Dermis blood vessel endothelial cell (primary cell): ENCODE data around the gene TMEM259. TPM values are rescaled to one million over a fixed set of nuclear protein-coding genes. Genes with fewer than 3 reads are reported as not detected.
A peak's percentile ranks its signal among the peaks of the same experiment; 100 is the strongest.

Source experiments
- DNase-seq: peaks from one replicate; pipeline ENCODE4 v3.0.0; 2010
- total RNA-seq: library from RNA; depleted of rRNA; stranded (reverse); fragments of >200 nt; gene quantifications from 2 replicates; pipeline ENCODE4 v1.2.3, GENCODE V29; 2014

Gene TMEM259
- total RNA-seq, 1 donor from 2014 or later, result 67.2 TPM

- DNase-seq, result peak; percentile 93
Measured at GRCh38 chr19:984165-984967, 36.6 kb downstream of the TMEM259 start, which contains the start of gene WDR18. Gene WDR18 (plus strand): TSS chr19:984345. CDS start chr19:984354, 9 bp downstream.

- peak; percentile 75 for DNase-seq
Measured at GRCh38 chr19:982567-983170, 38.3 kb downstream of the TMEM259 start.

DNA sequence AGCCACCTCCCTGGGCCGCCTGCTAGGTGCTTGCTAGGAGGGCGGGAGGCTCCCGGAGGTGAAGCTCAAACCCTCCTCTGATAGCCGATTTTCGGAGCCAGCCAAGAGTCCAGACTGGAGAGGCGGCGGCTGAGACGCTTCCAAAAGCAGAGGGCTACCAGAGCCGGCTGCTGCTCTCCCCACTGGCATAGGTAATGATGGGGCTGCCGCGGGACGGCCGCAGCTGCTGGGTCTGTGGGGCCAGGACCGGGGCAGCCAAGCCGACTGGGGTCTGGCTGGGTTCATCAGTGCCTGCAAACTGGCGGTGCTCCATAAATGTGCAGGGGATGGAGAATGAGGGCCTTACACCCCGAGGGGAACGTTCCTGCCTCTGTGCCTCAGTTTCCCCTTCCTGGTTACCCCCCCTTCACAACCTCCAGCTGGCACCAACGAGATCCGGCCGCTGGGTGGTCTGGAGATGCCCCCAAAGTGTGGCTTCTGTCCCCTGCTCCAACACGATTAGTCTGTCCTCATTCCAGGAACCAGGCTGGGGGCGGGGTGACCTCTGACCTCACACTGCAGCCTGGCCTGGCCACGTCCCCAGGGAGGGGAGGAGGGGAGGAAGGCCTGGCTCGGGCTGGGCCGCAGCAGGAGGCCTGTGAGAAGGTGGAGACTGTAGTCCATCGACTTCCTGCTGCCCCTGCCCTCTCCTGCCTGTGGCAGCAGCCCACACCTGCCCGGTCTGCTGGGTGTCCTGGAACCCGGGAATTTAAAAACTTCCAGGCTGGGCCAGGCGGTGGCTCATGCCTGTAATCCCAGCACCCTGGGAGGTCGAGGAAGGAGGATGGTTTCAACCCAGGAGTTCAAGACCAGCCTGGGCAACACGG, 40.6 kb downstream of the TMEM259 start:
- no peak for DNase-seq

- no peak for DNase-seq
Measured at GRCh38 chr19:979318-979741, 41.6 kb downstream of the TMEM259 start.

GRCh38 chr19:977058-977464, 43.9 kb downstream of the TMEM259 start:
- DNase-seq, result no peak

- no peak for DNase-seq
Measured at GRCh38 chr19:976476-976875, 44.4 kb downstream of the TMEM259 start.

DNA sequence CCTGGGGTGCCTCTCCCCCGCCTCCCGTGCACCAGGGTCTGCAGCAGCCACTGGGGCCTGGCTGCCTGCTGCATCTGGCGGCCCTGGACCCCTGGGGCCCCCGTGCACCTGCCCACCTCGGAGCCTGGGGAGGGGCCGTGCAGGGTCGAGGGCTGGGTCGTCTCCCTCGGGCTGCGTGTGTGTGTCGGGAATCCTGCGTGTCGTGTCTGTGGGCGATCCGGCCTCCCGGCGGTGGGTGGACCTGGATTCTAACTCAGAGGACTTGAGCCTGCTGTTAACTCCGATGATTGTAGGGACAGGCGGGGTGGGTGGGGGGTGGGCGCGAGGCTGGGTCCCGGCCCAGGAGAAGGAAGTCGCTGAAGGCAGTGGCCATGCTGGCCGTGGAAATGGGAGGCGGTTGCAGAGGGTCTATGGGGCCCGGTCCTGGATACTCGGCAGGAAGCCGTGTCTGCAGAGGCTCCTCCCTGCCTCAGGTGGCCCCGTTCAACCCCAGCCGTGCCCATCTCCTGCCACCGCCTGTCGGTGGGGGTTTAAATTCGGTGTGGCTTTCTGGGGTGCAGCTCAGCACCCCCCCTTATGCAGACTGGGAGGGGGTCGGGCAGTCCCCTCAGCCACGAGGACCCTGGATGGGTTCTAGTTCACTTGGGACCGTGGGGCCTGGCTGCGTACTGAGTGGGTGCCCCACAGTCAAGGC, 46.2 kb downstream of the TMEM259 start:
- no peak for DNase-seq

- DNase-seq, result no peak
Measured at GRCh38 chr19:973726-974563, 47.0 kb downstream of the TMEM259 start.

DNA sequence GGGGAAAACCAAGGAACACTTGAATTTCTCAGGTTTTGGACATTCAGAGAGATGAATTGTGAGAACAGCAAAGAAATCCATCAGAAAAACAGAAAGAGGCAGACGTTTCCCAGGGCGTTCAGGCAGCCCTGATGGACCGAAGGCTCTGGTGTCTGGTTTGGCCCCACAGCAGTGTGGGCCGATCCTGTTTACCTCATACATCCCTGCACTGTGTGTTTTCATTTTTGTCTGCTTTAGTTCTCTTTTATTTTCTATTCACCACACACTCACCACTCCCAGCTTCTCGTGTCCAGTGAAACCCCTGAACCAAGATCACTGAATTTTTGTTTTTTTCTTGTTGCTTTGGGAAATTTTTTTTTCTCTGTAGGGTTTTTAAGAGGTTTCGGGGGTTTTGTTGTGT, 48.6 kb downstream of the TMEM259 start:
- no peak for DNase-seq

DNA sequence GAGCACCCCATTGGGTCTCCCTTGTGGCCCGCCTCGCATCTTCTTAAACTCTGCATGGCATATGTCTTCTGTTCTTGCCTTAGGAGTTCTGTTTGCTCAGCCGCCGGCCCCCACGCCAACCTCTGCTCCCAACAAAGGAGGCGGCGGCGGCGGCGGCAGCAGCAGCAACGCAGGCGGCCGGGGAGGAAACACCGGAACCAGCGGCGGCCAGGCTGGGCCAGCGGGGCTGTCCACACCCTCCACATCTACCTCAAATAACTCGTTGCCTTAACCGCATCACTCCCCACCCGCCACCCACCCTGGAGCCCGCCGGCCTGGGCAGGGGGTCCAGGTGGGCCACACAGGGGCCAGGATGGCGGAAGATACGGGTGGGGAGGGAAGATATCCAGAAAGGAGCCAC, 49.1 kb downstream of the TMEM259 start:
- no peak for DNase-seq

GRCh38 chr19:970695-971094, 50.2 kb downstream of the TMEM259 start:
- DNase-seq, result peak; percentile 21

DNA sequence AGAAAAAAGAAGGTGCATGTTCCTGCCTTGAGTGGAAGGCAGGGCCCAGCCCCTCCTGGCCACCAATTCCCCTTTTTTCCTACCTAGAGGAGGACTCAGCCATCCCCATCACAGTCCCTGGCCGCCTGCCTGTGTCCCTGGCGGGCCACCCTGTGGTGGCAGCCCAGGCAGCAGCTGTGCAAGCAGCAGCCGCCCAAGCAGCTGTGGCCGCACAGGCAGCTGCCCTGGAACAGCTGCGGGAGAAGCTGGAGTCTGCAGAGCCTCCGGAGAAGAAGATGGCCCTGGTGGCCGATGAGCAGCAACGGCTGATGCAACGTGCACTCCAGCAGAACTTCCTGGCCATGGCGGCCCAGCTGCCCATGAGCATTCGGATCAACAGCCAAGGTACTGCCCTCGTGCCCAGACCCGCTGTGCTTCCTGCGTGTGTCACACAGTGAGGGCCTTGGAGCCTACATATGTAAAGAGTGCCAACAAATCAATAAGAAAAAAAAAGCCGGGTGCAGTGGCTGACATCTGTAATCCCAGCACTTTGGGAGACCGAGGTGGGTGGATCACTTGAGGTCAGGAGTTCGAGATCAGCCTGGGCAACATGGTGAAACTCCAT, 54.3 kb downstream of the TMEM259 start:
- no peak for DNase-seq

DNA sequence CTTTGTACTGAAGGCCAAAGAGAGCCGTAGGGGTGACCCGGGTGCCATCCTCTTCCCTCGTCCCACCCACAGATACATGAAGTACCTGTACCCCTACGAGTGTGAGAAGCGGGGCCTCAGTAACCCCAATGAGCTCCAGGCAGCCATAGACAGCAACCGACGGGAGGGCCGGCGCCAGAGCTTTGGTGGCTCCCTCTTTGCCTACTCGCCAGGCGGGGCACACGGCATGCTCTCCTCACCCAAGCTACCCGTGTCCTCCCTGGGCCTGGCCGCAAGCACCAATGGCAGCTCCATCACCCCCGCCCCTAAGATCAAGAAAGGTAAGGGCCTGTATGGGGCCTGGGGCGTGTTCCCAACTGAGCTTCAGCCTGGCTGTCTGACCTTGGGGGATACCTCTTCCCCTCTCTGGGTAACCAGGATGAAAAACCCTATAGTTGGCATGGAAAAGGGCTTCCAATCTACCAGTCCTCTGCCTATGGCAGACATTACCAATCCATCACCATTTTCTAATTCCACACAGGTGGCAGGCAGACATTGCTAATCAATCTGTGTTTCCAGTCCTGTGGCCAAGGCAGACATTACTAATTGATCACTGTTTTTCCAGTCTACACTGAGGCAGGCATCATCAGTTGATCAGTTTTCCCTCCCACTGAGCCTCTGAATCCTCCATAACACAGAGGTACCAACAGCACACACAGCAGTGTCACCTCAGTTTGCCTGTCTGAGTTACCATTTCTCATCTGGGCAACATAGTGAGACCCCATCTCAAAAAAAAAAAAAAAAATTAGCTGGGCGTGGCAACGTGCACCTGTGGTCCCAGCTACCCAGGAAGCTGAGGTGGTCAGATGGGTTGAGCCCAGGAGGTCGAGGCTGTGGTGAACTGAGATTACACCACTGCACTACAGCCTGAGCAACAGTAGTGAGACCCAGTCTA, 55.9 kb downstream of the TMEM259 start:
- DNase-seq, result peak; percentile 43

DNA sequence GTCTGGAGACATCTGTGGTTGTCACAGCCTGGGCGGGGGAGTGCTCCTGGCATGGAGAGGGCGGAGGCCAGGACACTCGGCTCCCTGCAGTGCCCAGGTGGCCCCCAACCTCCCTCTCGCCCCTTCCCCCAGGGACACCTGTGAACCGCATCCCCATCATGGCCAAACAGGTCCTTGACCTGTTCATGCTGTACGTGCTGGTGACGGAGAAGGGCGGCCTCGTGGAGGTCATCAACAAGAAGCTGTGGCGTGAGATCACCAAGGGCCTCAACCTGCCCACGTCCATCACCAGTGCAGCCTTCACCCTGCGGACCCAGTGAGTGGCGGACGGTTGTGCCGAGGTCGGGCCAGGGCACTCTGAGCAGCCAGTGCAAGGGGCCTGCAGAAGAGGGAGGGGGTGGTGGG, 56.8 kb downstream of the TMEM259 start:
- DNase-seq, result no peak

GRCh38 chr19:963486-963951, 57.4 kb downstream of the TMEM259 start:
- DNase-seq, result no peak

DNA sequence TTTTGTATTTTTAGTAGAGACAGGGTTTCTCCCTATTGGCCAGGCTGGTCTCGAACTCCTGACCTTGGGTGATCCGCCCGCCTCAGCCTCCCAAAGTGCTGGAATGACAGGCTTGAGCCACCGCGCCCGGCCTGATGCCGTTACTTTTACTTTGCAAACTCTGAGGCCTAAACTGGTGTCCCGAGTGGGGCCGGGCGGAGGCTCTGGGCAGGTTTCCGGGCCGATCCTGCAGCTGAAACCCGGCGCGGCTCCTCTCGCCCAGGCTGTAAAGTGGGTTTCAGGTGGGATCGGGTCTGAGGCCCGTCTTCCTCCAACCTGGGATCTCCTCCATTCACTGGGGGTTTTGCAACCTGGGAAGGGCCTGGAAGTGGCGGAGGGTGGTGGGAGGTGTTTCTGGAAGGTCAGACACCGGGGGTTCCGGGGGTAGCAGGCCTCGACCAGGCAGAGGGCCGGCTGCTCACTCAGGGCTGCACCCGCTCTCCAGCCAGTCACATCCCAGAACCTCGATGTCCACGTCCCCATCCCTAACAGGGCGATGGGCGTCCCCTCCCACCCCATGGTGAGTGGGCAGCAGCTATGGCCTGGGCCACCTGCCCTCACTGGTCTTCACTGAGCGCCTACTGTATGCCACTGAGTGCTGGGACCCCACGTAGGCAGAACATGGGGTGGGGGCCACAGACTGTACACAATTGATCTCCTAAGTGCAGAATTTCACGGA, 58.1 kb downstream of the TMEM259 start:
- DNase-seq, result no peak

DNA sequence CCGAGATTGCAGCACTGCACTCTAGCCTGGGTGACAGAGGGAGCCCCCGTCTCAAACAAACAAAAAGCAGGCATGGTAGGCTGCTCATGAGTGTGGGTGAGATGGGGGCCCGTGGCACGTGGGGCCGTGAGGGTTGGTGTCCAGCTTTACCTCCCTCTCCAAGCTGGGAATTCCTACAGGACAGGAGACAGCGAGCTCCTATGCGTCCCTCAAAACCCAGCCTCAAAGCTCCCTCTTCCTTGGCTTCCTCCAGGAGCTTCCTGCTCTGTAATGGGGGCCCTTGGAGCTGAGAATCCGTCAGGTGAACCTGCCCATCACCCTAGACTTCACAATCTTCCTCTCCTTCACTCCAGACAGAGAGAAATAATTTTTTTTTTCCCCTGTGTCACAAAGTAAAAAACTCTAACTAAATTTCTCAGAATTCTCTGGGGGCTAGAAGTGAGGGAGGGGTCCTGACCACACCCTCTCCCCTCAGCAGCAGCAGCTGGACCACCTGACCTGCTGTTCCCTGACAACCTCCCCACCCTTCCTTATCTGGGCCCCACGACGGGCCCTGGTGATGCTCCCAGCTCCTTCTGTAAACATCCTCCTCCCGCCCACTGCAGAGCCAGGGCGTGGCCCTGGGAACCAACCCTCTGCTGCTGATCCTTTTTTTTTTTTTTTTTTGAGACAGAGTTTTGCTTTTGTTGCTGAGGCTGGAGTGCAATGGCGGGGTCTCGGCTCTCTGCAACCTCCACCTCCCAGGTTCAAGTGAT, 58.9 kb downstream of the TMEM259 start:
- DNase-seq, result no peak

DNA sequence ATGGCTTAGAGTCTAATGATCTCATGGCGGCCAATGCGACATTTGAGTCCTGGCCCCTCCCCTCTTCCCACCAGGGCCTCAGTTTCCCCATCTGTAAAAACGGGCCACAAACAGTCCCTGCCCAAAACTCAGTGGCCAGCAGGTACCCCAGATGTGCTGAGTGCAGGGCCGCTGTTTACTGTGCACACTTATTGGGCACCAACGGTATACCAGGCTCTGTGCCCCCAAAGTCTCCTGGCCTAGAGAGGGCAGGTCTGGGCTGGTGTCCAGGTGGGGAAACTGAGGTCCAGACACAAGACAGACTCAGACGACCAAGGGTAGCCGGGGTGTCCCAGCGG, 60.4 kb downstream of the TMEM259 start:
- DNase-seq, result no peak

- no peak for DNase-seq
Measured at GRCh38 chr19:960020-960419, 60.9 kb downstream of the TMEM259 start.
